HG02610 (cell line): ENCODE measurements around the gene PRKRA.
"Not testable (repeated sequence)": the region's sequence is repeated elsewhere in the genome, so short reads cannot be mapped to it uniquely, and the experiment has no call there.

Experiments used
- ATAC-seq: cut with Tn5 transposase; IDR thresholded peaks from one replicate; pipeline ENCODE4 v1.9.1; 2021; ENCODE audit warnings: mild to moderate bottlenecking, moderate library complexity; ENCODE audit not compliant: unreplicated experiment

PRKRA gene

DNA sequence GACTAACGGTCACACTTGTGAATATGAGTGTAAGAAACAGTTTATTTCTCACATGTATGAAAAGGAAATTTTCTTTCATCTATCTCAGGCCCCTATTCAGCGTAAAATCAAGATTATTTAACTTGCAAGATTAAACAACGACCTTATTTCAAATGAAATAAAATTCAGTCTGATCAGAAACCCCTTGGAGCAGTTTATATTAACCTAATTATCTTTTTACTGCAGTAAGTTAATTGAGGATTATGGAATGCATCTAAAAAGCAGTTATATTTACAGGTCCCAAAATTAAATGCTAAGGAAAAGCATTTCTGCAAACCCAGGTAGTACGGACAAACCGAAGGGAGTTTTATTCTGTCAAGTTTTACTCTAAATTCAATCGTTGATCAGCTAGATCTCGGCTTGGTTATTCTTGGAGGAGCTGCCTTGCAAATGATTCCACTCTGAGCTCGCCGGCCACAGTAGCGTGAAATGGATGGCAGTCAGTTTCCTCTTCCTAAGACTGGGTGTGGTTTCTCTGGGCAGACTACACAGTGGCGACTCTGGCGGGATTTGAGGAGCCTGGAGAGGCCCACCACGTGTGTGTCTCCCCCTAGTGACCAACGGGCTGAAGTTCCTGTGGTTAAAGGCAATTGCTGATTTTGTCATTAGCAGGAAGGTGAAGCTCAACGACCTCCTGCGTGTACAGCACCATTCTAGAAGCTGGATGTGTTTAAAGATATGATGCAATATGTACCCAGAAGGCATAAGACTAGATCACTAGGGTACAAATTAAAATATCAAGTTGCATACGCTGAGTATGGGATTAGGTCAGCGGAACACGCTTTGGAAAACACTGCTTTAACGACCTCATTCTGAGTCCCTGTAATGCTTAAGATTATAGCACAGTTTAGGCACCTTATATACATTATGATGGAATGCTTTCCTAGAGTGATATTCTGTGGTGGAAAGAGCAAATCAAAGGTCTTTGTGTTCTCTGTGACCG lies 36.4 kb downstream of the PRKRA start:
- ATAC-seq = peak; percentile 83

DNA sequence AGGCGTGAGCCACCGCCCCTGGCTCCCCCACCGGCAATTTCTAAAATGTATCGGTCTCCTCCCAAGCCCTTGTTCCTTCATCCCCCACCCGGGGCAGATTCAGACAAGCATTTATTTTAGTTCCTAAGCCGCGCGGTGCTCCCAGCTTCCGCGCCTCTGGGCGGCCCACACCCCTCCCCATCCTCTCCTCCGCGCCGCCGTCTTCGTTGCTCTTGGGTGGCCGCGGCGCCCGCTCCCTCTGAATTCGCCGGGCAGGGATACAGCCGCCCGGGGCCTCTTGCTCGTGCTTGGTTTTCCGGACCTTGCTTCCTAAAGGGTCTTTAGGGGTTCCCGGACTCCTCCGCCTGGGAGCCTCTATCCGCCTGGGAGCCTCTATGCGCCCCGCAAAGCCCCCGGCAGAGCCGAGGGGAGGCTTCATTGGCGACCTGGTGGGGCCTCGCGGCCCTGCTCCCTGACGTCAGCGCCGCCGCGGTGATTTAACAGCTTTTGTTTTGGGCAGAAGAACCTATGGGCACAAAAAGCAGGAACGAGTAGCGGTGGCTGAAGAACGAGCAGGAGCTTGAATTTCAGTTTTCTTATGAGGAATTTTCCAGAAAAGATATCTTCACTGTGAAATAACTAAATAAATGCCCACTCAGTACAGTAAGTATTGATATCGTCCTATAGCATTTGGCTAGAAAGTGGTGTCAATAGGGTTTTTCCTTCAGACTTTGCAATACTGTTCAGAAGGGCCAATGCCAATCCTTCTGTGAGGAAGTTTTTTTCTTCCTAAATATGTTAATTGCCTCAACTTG lies 37.3 kb downstream of the PRKRA start:
- ATAC-seq = peak; percentile 81

DNA sequence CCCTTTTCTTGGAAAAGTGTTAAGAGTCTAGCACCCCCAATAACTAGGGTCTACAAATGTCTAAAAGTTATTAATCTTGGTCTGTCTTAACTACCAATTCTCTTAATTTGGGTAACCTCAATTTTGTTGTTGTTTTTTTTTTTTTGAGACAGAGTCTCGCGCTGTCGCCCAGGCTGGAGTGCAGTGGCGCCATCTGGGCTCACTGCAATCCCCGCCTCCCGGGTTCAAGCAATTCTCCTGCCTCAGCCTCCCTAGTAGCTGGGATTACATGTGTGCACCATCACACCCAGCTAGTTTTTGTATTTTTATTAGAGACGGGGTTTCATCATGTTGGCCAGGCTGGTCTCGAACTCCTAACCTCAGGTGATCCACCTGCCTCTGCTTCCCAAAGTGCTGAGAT lies 38.5 kb downstream of the PRKRA start:
- ATAC-seq = not testable (repeated sequence)

DNA sequence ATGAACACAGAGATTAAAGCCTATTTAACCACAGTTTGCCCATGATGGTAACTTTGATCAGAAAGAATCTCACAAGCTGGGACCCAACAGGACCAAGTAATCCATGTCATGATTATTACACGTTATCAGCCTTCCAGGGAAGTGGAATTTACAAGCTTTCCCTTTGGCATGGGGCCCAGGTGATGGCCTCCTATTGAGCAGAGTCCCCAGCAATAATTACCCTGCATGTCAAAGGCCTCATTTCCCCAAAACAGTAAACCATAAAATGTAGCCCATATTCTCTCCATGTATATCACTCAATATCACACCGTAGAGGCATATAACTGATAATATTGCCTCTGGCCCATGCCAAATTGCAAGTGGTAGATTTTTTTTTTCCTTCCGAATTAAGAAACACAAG lies 38.9 kb downstream of the PRKRA start:
- ATAC-seq = no peak

DNA sequence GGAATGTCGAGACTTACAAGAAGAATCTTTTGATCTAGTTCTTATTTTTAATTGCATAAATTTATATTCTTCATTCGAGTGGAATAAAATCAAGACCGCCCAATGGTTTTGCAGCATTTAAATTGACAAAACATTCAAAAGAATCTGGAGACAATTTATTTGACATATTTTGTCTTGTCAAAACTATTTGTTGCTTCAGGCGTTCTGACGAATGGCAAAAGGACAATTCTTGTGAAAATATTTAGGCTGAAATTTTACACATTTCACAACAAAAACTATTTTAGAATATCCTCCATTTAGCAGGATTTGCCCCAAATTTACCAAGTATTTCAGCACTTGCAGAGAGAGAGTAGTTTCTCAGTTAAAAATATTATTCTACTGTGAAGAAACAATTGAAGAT lies 41.7 kb downstream of the PRKRA start:
- no peak for ATAC-seq

DNA sequence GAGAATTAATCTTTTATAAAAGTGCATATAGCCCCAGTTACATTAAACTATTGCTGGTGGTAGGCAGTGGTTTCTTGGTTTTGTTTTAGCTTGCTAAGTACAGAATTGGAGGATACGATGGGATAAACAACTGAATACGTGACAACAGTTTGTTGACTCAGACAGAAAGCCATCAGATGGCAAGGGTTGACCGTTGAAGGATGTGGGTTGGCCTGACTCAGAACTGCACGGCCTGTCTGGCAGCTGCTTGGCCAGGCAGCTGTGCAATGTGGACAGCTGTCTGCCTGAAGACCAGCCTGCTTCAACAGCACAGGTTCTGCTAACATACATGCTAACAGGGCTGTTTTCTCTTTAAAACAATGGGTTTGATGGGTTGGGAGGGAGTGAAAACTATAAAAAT lies 46.6 kb downstream of the PRKRA start:
- ATAC-seq = peak; percentile 100

DNA sequence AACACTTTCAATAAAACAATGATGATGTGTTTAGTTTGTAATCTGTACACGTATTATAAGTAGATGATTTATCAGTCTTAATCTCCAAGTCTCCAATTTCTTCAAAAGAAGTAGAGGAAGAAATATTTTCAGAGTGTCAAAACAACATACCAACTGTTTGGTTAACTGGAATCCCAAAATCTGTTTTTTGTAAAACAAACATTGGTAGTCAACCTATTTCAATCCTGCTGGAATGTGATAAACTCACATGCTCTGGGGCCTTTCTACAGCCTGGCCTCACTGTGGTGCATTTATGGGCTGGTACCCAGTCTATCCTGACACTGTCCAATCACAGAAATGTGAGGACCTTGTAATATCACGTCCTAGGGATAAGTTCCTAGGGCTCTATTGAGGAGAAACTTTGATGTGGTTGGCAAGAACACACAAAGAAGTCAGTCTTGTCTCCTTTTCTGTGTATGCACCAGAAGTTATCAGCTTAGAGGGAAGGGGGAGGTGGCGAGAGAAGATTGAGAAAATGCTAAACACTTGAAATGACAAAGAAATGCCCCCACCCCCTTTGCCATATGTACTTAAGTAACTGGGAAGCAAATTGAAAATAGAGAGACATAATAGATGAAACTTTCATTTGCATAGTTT lies 47.2 kb downstream of the PRKRA start:
- ATAC-seq = peak; percentile 33

DNA sequence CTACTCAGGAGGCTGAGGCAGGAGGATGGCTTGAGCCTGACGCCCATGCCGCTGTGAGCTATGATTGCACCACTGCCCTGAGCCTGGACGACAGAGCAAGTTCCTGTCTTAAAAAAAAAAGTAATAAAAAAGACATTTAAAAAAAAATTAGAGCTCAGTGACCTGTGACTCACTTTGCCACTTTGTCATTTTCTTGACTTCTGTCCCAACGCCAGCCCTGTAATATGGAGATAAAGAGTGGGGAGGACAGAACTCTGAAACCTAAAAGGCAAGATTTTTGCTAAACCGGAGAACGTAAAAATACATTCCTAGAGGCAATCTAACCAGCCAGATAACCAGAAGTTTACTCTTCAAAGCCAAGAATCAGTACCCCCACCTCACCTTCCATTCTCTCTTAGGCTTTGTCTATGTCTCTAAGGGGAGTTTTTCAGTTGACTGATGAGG lies 49.0 kb downstream of the PRKRA start:
- no peak for ATAC-seq

DNA sequence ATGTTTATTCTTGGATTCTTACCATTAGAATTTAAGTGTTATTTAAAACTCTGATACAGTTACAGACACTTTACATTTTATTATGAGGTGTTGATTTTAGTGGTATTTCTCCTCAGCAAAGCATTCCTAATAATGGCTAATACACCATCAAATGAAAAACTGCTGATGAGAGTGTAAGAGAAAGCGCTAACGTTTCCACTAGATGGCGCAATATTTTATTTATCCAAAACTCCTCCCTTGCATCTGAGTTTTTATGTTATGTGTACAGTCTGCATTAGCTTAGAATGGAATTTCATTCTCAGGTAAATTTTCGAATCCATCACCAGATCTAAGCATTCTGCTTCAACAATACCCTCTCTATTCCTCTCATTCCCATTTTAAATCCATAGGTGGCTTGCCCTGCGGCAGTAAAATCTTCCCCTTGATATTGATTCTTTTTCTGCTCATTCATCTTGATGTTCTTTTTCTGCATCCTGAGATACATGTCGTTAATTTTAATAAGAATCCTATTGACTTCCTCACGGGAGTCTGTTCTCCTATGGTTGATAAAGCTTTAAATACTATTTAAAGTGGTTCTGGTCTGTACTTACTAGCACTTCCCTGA lies 53.9 kb downstream of the PRKRA start:
- peak; percentile 94 for ATAC-seq

DNA sequence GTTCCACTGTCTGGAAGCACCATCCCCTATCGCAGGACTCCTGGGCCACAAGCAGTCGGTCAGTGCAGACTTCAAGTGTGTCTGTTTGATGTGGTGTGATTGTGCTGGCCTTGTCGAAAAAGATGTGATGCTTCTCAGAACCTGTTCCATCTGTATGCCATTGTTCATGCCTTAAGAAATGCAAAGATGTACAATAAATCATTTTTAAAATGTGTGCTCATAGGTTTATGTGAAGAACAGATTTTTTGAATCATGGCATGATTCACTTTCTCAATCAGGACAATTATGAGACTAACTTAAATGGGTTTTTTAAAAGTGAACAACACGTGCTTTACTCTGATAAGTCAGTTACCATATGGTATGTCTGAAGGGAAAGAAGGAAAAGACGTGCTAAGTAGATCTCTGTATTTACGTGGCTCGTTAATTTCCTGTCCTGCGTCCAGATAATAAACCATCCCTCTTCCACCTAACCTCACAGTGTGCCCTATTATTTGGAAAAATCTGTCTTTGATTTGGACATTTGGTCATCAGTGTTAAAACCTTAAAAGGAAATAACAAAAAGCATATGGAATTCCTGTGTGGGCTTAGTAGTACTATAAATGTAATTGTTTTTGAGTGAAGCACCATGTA lies 54.9 kb downstream of the PRKRA start:
- ATAC-seq = no peak

DNA sequence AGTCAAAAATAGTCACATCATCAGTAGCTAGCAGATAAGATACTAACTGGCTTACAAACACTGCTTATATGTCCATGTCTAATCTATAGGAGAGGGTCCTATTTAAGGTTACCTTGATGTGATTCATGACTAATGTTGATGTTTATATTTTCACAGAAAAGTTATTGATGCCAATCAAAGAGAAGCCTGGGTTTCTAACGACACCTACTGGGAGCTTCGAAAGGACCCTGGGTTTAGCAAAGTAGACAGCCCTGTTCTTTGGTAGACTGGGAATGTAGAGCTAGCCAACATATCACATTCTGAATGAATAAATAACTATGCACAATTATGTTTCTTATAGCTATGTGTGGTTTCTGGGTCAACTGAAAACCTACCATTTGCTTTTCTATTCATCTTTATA lies 55.7 kb downstream of the PRKRA start:
- ATAC-seq = no peak

DNA sequence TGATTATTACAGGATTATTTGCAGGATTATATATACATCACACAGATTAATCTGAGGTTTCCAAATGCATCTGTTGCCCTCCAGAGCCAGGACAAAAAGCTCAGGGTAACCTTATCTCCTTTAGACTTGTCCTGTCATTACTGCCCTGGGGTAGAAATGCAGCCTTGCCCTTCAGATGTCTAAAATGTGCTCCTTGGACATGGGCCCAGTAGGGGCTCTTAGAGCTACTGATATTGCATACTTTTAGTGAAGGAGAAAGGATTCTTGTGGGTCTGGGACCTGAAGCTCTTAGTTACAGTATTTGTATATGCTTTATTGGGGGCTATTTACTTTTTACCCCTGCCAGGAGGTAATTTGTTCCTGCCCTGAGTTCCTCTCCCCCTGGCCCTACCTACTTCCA lies 56.1 kb downstream of the PRKRA start:
- no peak for ATAC-seq

DNA sequence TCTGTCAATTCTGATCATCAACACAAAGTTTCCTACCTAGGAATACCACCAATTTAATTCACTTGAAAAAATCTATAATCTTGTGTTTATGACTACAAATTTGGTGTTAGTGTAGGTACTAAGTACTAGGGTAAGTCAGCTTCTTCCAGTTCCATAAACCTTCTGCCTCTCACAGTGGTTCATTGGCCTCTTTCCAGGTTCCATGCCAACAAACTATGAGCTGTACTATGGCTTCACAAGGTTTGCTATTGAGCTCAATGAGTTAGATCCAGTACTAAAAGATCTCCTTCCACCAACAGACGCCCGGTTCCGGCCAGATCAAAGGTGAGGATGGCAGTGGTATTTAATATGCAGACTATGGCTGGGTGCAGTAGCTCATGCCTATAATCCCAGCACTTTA lies 58.8 kb downstream of the PRKRA start:
- no peak for ATAC-seq

DNA sequence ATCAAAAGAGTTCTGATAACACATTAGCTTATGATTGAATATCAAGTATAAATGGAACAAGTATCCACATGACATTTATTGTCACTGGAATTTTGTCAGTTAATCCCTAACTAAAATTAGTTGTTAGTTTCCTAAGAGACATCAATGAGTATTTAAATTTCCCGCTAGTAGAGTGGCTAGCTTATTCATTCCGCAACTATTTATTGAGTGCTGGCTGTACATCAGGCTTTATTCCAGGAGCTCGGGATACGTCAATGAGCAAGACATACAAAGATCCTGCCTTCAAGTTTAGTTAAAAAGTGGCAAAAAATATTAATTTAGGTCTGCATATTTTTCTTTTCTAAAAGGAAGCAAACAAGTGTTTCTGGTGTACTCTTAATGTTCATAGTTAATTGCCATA lies 59.3 kb downstream of the PRKRA start:
- no peak for ATAC-seq

DNA sequence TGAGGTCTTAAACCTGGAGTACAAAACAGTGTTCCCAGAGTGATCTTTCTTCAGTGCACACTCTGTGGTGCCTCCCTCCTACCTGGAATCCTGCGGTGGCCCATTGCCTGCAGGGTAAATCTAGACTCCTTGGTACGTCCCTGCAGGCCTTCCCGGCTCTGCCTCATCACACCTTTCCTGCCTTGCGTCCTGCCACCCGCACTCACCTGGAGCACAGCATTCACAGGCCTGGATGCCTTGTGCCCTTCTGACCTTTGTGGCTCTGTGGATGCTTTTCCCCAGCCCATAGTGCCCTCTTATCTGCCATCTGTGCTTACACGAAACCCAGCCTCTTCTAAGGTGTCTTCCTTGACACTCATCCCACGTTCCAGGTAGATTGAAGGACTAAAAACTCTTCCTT lies 62.7 kb downstream of the PRKRA start:
- ATAC-seq = no peak

DNA sequence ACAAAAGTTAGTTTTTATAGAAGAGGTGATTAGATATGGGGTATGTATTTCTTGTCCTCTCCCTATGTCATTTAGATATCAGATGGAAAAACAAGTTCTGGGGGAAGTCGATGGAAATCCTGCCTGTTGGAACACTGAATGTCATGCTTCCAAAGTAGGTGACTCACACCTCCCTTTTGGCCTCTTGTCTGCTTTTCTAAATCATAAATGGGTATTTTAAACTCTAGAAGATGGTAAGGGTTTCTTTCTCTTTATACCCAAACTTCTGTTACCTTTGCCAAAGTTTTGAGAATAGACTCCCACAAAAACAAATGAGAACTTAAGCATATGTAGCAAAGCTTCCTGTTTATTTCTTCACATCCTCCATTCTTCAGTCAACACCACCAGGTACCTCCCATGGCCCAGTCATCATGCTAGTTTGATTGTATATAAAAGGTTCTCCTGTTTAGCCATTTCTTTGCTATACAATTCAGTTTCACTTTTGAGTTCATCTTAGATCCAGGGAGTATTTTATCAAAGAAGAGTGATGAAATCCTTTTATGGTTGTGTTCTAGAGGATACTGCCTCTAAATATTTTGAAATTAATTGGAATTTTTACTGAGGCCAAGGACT lies 63.9 kb downstream of the PRKRA start:
- no peak for ATAC-seq

DNA sequence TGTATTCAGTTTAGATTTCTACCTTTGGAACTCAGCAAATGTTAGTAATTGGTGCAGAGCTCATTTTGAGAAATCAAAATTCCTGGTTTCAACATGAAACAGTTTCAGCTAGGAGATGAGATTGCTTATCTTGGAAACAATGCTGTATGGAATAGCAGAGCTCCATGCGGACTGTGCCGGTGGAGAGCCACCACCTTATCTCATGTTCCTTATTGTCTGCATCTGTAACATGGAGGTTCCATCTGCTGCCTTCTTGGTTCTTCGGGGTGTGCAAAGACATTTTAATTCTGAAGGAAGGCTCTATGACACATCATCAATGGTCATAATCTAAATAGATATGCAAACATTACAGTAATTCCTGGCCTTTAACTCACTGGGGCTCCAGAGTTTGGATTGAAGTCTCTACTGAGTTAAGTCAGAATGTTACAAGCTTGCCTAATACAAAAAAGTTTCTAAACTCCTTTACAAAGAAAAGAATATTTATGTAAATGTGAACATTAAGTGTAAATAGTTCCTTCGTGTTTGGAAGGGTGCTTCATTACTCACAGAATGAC lies 65.3 kb downstream of the PRKRA start:
- ATAC-seq = no peak

DNA sequence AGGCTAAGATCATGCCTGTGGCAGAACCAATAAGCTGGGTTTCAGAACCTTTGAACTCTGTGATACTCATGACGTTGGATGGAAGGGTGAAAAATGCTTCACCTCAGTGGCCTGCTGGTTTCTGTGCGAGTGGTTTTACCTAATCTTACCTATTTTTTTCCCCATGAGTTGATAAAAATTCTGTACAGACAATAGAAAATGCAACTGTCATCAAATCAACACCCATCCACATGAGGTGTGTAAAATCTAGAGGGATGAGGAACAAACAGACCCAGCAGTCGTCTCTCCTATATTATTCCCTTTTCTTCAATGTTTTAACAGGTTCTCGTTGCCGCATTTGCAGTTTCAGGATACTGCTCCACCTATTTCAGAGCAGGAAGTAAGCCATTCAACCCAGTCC lies 67.3 kb downstream of the PRKRA start:
- no peak for ATAC-seq
